Hematopoietic multipotent progenitor cell treated with erythropoietin and hydrocortisone succinate and interleukin-3 and kit ligand, for 8 days (in vitro differentiated cells): ENCODE results near the gene ASCC1.
"Not testable (repeated sequence)": the region's sequence is repeated elsewhere in the genome, so short reads cannot be mapped to it uniquely, and the experiment has no call there.

Experiments used
- DNase-seq: peaks from one replicate; pipeline ENCODE4 v3.0.0-alpha.2; 2015

Gene ASCC1, protein sequence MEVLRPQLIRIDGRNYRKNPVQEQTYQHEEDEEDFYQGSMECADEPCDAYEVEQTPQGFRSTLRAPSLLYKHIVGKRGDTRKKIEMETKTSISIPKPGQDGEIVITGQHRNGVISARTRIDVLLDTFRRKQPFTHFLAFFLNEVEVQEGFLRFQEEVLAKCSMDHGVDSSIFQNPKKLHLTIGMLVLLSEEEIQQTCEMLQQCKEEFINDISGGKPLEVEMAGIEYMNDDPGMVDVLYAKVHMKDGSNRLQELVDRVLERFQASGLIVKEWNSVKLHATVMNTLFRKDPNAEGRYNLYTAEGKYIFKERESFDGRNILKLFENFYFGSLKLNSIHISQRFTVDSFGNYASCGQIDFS

DNA sequence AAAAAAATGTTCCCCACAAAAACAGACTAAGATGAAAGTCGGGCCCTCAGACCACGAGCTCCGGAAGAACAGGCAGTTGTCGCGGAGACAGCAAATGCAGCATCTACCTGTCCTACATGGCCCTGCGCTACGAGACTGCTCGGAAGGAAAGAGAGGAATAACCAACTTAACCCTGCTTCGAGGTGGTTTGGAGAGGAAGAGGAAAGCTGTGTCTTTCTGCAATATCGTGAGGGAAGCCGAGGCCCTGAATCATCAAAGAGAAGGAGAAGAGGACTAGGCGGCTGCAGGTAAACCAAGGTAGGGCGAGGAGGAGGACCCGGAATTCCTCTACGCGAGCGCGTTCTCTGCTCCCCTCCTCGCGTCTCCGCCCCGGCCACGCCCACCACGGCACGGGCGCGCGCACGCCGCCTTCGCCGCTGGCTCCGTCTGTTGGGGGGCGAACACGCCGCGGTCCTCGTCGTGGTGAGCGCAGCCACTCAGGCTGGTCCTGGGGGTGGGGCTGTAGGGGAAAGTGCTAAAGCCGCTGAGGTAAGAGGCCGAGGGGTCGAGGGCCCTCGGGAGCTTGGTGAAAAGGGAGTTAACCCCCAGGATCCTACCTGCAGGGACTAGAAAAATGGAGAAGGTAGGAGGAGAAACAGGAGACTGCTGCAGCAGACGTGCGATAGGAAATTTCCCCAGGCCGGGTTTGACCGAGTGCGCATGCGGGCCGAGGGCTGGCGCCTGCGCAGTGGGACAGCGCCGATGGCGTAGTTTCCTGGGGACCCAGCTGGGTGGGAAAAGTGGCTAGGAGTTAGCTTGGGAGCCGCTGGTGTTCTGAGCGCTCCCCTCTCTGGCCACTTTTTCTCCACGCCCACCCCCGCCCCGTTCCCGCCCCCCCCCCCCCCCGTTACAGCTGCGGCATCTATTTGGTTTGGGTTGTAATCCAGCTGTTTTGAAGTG is at the start of gene ASCC1, which contains the start of gene ANAPC16:
Gene ASCC1 (minus strand): TSS at position 666 of the 939 bp plus-strand sequence. CDS start 2,978 bp downstream, outside the sequence.
Gene ANAPC16 (plus strand): TSS at position 402 of the 939 bp plus-strand sequence. CDS start 7,903 bp downstream, outside the sequence.
- DNase-seq: peak; percentile 93

DNA sequence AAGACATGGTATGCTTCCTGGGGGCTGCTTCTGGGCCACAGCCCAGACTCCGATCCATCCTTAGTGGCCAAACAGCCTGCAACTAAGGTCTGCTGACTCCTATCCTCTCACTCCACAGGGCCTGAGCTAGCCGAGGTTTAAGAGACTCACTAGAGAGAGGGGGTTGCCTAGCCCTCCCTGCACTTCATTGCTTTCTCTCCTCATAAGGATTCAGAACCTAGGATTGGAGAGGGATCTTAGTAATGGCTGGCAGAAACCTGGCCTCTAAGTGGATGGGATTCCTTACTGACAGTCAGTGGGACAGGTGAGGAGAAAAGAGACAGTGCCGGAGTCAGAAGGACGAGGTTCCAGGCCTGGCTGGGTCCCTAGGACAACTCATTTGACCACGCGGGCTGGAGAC is 49.4 kb upstream of the ASCC1 start:
- DNase-seq: no peak

DNA sequence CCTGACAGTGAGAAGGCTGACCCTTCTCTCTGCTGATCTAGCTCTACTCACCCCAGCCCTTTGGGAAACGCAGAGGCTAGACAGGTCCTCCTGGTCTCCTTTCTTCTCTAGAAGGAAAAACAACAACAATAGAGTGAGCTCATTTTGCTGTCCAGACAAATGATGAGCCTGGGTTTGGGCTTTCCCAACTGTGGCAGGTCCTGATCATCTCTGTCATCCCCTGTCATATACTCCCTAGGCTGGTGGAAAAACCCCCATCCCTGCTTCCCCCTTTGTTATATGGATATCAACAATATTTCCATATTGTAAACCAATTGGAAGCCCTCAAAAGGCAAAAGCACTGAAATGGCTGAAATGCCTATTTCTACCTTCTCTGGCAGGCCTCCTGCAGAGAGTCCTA is 48.5 kb upstream of the ASCC1 start:
- DNase-seq: no peak

- DNase-seq: no peak
Observed at GRCh38 chr10:72263613-72264241, 47.7 kb upstream of the ASCC1 start.

- no peak for DNase-seq
Observed at GRCh38 chr10:72261784-72262404, 45.8 kb upstream of the ASCC1 start.

DNA sequence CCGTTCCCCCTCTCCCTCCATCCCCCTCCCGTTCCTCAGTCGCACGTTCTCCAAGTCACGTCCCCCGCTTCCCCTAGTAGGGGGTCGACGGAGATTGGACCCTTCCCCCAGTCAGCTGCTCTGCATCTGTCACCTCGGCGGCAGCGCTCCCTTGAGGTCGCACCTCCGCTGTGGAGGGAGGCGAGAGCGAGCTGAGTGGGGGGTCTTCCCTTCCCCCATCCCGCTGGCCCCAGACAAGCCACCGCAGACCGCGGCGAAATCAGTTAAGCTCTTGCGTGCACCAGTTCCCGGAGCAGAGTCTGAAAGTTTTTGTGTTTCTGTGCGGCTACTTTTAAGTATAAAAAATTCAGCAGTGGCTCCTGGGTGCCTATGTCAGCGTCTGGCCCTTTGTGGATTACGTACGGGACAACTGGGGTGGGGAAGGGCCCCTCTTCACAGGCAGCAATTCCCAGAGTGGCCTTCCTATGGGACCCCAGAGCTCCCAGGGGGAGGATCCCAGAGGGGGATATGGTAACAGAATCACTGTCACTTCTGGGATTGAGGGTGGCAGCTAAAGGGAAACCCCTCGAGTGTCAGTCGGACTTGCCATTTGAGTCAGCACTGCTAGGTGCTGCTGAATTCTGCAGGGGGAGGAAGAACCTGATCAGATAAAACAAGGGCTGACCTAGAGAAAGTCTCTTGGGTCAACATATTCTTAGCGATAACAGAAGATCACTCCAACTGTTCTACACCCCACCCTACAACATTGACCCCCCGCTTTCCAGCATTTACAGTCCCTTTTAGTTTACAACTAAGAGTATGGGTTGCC is 45.1 kb upstream of the ASCC1 start:
- peak; percentile 57 for DNase-seq

- DNase-seq: peak; percentile 83
Observed at GRCh38 chr10:72260239-72260975, 44.3 kb upstream of the ASCC1 start.

DNA sequence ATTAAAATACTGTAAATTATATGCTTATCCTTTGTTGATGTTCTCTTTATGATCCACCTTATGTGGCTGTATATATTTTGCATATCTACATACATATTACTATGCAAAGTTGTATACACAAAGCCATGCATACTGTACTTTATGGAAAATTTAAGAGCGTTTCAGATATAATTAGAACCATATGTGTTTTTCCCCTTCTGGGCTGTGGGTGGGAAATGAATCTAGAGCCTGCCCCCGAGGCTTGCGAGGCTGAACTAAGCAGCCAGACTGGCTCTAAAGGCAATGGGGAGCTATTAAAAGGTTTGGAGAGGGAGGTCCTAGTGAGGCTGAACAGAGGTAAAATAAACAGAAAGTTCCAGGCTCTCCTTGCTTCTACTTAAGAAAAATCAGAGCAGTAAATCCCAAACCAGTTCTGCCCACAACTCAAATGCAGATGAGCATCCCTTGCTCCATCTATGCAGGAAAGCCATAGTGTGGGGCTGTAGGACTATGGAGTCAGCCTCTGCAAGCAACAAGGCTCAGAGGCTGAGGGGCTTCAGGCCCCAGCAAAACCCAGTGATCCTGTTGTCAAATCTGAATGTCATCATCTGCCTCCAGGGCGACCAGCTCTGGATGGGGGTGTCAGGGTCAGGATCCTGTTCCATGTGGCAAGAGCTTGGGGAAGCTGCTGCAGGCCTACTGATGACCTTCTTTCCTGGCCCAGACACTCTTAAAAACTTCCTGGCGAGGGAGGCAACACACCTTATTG is 43.6 kb upstream of the ASCC1 start:
- no peak for DNase-seq

DNA sequence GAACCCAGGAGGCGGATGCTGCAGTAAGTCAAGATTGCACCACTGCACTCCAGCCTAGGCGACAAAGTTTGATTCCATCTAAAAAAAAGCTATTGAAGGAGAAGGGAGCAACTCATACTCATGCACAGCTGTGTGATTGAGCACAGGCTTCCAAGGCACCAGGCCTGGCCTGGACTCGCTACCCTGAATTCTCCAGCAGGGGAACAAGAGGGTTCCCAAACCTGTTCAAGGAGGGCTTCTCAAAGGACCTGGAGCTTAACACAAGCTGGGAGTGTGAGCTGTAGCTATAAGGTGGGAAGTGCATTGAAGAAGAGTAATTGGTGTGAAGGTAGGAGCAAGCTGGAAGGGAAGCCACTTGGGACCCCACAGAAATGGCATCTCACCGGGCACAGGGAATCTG is 42.5 kb upstream of the ASCC1 start:
- no peak for DNase-seq

GRCh38 chr10:72257051-72257892 is 41.2 kb upstream of the ASCC1 start:
- DNase-seq: peak; percentile 76

- no peak for DNase-seq
Observed at GRCh38 chr10:72255977-72256729, 40.1 kb upstream of the ASCC1 start.

GRCh38 chr10:72254813-72255568 is 38.9 kb upstream of the ASCC1 start:
- peak; percentile 84 for DNase-seq

DNA sequence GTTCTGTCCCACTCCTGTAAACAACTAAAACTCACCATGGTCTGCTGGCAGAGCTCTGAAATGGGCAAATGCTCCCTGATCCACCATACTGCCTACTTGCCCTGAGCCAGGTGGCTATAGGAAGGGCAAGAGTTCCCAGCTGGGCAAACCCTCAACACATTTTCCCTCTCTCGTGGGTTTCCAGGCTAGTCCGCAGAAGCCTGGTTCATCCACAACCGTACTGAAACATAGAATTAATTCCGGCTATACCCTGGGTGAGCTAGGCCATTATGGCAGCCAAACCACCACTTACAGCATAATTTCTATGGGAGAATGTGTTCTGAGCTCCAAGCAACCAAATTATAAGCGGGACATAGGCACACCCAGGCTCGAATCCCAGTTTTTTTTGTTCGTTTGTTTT is 37.5 kb upstream of the ASCC1 start:
- DNase-seq: no peak

GRCh38 chr10:72252972-72253371 is 36.9 kb upstream of the ASCC1 start:
- no peak for DNase-seq

- no peak for DNase-seq
Observed at GRCh38 chr10:72251635-72252034, 35.6 kb upstream of the ASCC1 start.

DNA sequence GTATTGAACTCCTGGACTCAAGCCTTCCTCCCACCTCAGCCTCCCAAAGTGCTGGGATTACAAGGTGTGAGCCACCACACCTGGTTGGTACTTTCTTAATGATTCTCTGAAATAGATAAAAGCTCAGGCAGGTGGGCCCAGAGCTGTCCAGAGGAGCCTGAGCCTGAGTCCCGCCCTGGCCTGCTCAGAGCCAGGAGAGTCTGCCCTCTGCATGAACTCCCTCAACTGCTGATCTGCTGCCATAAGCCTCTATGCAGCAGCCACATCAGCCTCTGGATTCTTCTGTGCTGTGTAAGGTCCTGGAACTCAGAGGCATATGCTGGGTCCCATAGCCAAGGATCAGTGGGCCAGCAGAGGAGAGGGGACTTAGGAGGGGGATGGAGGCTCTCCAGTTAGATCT is 34.6 kb upstream of the ASCC1 start:
- no peak for DNase-seq

GRCh38 chr10:72249176-72249862 is 33.2 kb upstream of the ASCC1 start:
- DNase-seq: not testable (repeated sequence)
